ENCODE measurements around the gene STON2. TPM values are rescaled to one million over a fixed set of nuclear protein-coding genes. Genes with fewer than 3 reads are reported as not detected.

Gene STON2
- total RNA-seq, 1 experiment from 2014 or later: 28.2 TPM

GRCh38 chr14:81313200-81313599 is 86.9 kb downstream of the STON2 start:
- no peak for DNase-seq
- Mint-ChIP-seq H3K9me3 (ENCODE audit: low read depth, unreplicated experiment) (no peaks in the 10 kb centered on the region), H3K36me3 (ENCODE audit: insufficient read depth, unreplicated experiment) (no peaks in the 10 kb centered on the region), H3K27me3 (ENCODE audit: unreplicated experiment) (no peaks in the 10 kb centered on the region), H3K27ac (ENCODE audit: unreplicated experiment) (no peak overlapping the region), H3K4me3 (ENCODE audit: low read depth, unreplicated experiment) (no peak overlapping the region), H3K4me1 (ENCODE audit: low read depth, unreplicated experiment) (peaks cover 10% of the 10 kb centered on the region)
- no TSS peak for BruUV-seq (replicated peaks)
- CTCF ChIA-PET: no interaction called here
- no peak for TF ChIP-seq CTCF (IDR thresholded peaks at IDR 0.05; ENCODE audit: unreplicated experiment)
- intact Hi-C loops (cut with micrococcal nuclease; ENCODE audit: unreplicated experiment): no loop called here

GRCh38 chr14:81312289-81312876 is 87.7 kb downstream of the STON2 start:
- intact Hi-C loops (cut with micrococcal nuclease; ENCODE audit: unreplicated experiment): no loop called here
- peak overlapping the region; percentile 58 for H3K27ac Mint-ChIP-seq (ENCODE audit: unreplicated experiment)

GRCh38 chr14:81311778-81312177 is 88.3 kb downstream of the STON2 start:
- Mint-ChIP-seq H3K4me1 (ENCODE audit: low read depth, unreplicated experiment) (peaks cover 10% of the 10 kb centered on the region), H3K4me3 (ENCODE audit: low read depth, unreplicated experiment) (no peak overlapping the region), H3K27me3 (ENCODE audit: unreplicated experiment) (no peaks in the 10 kb centered on the region), H3K36me3 (ENCODE audit: insufficient read depth, unreplicated experiment) (no peaks in the 10 kb centered on the region), H3K9me3 (ENCODE audit: low read depth, unreplicated experiment) (no peaks in the 10 kb centered on the region), H3K27ac (ENCODE audit: unreplicated experiment) (no peak overlapping the region)
- no peak for TF ChIP-seq CTCF (IDR thresholded peaks at IDR 0.05; ENCODE audit: unreplicated experiment)
- CTCF ChIA-PET: no interaction called here
- DNase-seq: no peak
- intact Hi-C loops (cut with micrococcal nuclease; ENCODE audit: unreplicated experiment): no loop called here
- BruUV-seq (replicated peaks): no TSS peak

More at GRCh38 chr14:81312289-81312876, 87.7 kb downstream of the STON2 start:
- CTCF ChIA-PET: no interaction called here
- Mint-ChIP-seq H3K9me3 (ENCODE audit: low read depth, unreplicated experiment) (no peaks in the 10 kb centered on the region), H3K27me3 (ENCODE audit: unreplicated experiment) (no peaks in the 10 kb centered on the region), H3K4me3 (ENCODE audit: low read depth, unreplicated experiment) (no peak overlapping the region), H3K36me3 (ENCODE audit: insufficient read depth, unreplicated experiment) (no peaks in the 10 kb centered on the region), H3K4me1 (ENCODE audit: low read depth, unreplicated experiment) (peaks cover 10% of the 10 kb centered on the region)
- no TSS peak for BruUV-seq (replicated peaks)
- TF ChIP-seq CTCF (IDR thresholded peaks at IDR 0.05; ENCODE audit: unreplicated experiment): no peak
- DNase-seq: no peak

GRCh38 chr14:81311141-81311540 is 89.0 kb downstream of the STON2 start:
- Mint-ChIP-seq H3K4me1 (ENCODE audit: low read depth, unreplicated experiment) (peaks cover 10% of the 10 kb centered on the region), H3K27ac (ENCODE audit: unreplicated experiment) (no peak overlapping the region), H3K27me3 (ENCODE audit: unreplicated experiment) (no peaks in the 10 kb centered on the region), H3K36me3 (ENCODE audit: insufficient read depth, unreplicated experiment) (no peaks in the 10 kb centered on the region), H3K4me3 (ENCODE audit: low read depth, unreplicated experiment) (no peak overlapping the region), H3K9me3 (ENCODE audit: low read depth, unreplicated experiment) (no peaks in the 10 kb centered on the region)
- CTCF ChIA-PET: no interaction called here
- no peak for TF ChIP-seq CTCF (IDR thresholded peaks at IDR 0.05; ENCODE audit: unreplicated experiment)
- no TSS peak for BruUV-seq (replicated peaks)
- intact Hi-C loops (cut with micrococcal nuclease; ENCODE audit: unreplicated experiment): no loop called here
- no peak for DNase-seq

All from Calu3 (cell line).